Uterus (tissue), 2 donors: Measurements from ENCODE around the gene AP2A2.

ENCODE experiments used
- CTCF ChIP-seq, 4 experiments: fragments of 200-600 bp in 2 of 4; fragments of 450-650 bp in 2 of 4; sonication (generic) in 2 of 4; IDR thresholded peaks; one replicate each; pipeline ENCODE4 v1.5.1; 2016 to 2019; ENCODE audit warnings: antibody characterized with exemption in 4 of 4, mild to moderate bottlenecking in 2 of 4, moderate library complexity in 1 of 4
- POLR2A ChIP-seq, 2 donors: fragments of 450-650 bp; IDR thresholded peaks; one replicate each; pipeline ENCODE4 v1.6.1; 2016; ENCODE audit warnings: antibody characterized with exemption in 2 of 2, mild to moderate bottlenecking in 1 of 2, moderate library complexity in 1 of 2

- TF ChIP-seq CTCF (IDR thresholded peaks at IDR 0.05) (no peak), POLR2A (IDR thresholded peaks at IDR 0.05) (no peak)
Measured at GRCh38 chr11:931385-931784, 5.7 kb downstream of the AP2A2 start.
